Endodermal cell (in vitro differentiated cells): ENCODE results near the gene CDRT15. TPM values are rescaled to one million over a fixed set of nuclear protein-coding genes. Genes with fewer than 3 reads are reported as not detected.

ENCODE experiments used
- DNase-seq: peaks from one replicate; pipeline ENCODE4 v3.0.0-alpha.2; 2017
- H3K27ac ChIP-seq: 2 replicates; pipeline ENCODE4 v1.5.1; 2013; ENCODE audit warnings: mild to moderate bottlenecking, low read depth, low read length, moderate library complexity
- H3K27me3 ChIP-seq: 2 replicates; pipeline ENCODE4 v1.6.1; 2013; ENCODE audit warnings: mild to moderate bottlenecking, low read length, moderate library complexity; ENCODE audit not compliant: insufficient read depth, control insufficient read depth, poor library complexity, severe bottlenecking
- H3K36me3 ChIP-seq: 2 replicates; pipeline ENCODE4 v1.7.0; 2013; ENCODE audit warnings: mild to moderate bottlenecking, low read length, moderate library complexity; ENCODE audit not compliant: control insufficient read depth, insufficient read depth
- H3K4me1 ChIP-seq: one replicate; pipeline ENCODE4 v1.7.0; 2013; ENCODE audit warnings: low read length; ENCODE audit not compliant: control insufficient read depth, insufficient read depth
- H3K4me3 ChIP-seq: 2 replicates; pipeline ENCODE4 v1.5.1; 2013; ENCODE audit warnings: mild to moderate bottlenecking, low read length, moderate library complexity
- H3K9ac ChIP-seq: 2 replicates; pipeline ENCODE4 v1.6.1; 2013; ENCODE audit warnings: mild to moderate bottlenecking, low read length, moderate library complexity; ENCODE audit not compliant: poor library complexity, severe bottlenecking; ENCODE audit errors: extremely low read depth
- H3K9me3 ChIP-seq: 2 replicates; pipeline ENCODE4 v1.6.1; 2013; ENCODE audit warnings: mild to moderate bottlenecking, low read length, moderate library complexity; ENCODE audit not compliant: control insufficient read depth
- H3K27ac Mint-ChIP-seq: 2 replicates; pipeline ENCODE4 v1.8.0; 2020; ENCODE audit warnings: mixed read lengths
- H3K27me3 Mint-ChIP-seq: 2 replicates; pipeline ENCODE4 v1.8.0; 2021; ENCODE audit warnings: mild to moderate bottlenecking, mixed read lengths; ENCODE audit not compliant: insufficient read depth
- H3K36me3 Mint-ChIP-seq: 2 replicates; pipeline ENCODE4 v1.8.0; 2020; ENCODE audit warnings: low read depth, mixed read lengths
- H3K4me1 Mint-ChIP-seq: 2 replicates; pipeline ENCODE4 v1.8.0; 2020; ENCODE audit warnings: mixed read lengths
- H3K4me3 Mint-ChIP-seq: 2 replicates; pipeline ENCODE4 v1.8.0; 2020; ENCODE audit warnings: mild to moderate bottlenecking, moderate library complexity, mixed read lengths
- H3K9me3 Mint-ChIP-seq: 2 replicates; pipeline ENCODE4 v1.8.0; 2020; ENCODE audit warnings: mild to moderate bottlenecking, mixed read lengths
- CTCF ChIP-seq: fragments of 200-600 bp; sonication (generic); conservative IDR thresholded peaks from 2 replicates; pipeline ENCODE4 v1.5.0; 2021; ENCODE audit warnings: antibody characterized with exemption, mild to moderate bottlenecking
- WGBS, 2 experiments: methylation state at CpG; one replicate each; pipeline versions ENCODE4 v1.1.5 to v1.1.7; 2013; ENCODE audit warnings: missing lambda C conversion rate in 2 of 2, mixed read lengths in 1 of 2; ENCODE audit not compliant: insufficient coverage in 1 of 2, insufficient read length in 1 of 2; 5-methylcytosine and 5-hydroxymethylcytosine counted together
- total RNA-seq, 2 donors: library from RNA; stranded (reverse); fragmentation: NEBNext Ultra II Directional in 1 of 2; extraction: Animal tissue kit (Norgen Biotek cat#: 25700) in 1 of 2; gene quantifications; 2 replicates in 1 of 2; 3 replicates in 1 of 2; pipeline ENCODE4 v1.2.1, GENCODE V29; 2021

Gene CDRT15
- total RNA-seq, 2 donors from 2014 or later = not detected

- DNase-seq = no peak
- WGBS, 2 experiments = 86% methylated on average over 3 of the region's 3 CpGs
Observed at GRCh38 chr17:14203388-14203787, 33.3 kb downstream of the CDRT15 start.

DNA sequence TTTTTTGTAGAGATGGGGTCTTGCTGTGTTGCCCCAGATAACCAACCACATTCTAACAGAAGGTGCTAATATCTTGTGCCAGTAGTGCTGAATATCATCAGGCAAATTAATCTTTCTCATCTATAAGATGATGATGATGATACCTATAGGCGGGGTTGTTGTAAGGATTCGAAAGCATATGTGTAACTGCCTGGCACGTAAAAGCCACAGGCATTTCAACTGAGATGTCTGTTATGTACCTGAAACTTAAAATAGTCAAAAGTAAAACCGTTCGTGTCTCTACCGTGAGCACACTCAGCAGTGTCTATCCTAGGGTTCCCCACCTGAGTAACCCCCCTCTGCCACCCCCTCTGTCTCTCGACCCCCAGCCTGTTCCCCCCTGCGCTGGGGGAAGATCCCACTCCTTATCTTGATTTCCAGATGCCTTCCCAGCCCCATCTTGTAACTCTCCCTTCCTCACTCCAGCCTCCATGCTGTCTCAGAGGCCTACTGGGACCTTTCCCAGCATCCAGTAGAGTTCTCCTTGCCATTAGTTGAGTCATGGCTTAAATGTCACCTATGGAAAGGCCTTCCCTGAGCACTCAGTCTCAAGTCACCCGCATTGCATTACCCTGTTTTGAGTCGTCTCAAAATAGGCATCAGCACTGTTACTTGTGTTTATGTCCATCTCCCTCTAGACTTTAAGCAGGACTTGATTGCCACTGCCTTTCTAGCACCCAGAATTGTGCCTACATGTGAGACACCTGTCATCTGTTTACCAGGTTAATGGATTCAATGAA is 34.1 kb downstream of the CDRT15 start:
- no peak overlapping the region for H3K4me3 ChIP-seq
- no peak for DNase-seq
- Mint-ChIP-seq H3K27ac (no peak overlapping the region), H3K4me1 (peaks cover 14% of the 10 kb centered on the region), H3K9me3 (no peaks in the 10 kb centered on the region), H3K27me3 (no peaks in the 10 kb centered on the region), H3K4me3 (no peak overlapping the region), H3K36me3 (peaks cover 7% of the 10 kb centered on the region)
- H3K27ac ChIP-seq = no peak overlapping the region
- peaks cover 12% of the 10 kb centered on the region for H3K36me3 ChIP-seq
- no peaks in the 10 kb centered on the region for H3K9me3 ChIP-seq
- TF ChIP-seq CTCF = no peak
- 90 to 98% methylated on average over 5 to 10 of the region's 10 CpGs for WGBS, 2 experiments
- H3K4me1 ChIP-seq = no peaks in the 10 kb centered on the region
- no peaks in the 10 kb centered on the region for H3K27me3 ChIP-seq
- H3K9ac ChIP-seq = no peak overlapping the region

More at GRCh38 chr17:14203388-14203787, 33.3 kb downstream of the CDRT15 start:
- no peaks in the 10 kb centered on the region for H3K9me3 Mint-ChIP-seq
- Histone ChIP-seq H3K27me3 (no peaks in the 10 kb centered on the region), H3K27ac (no peak overlapping the region), H3K4me1 (no peaks in the 10 kb centered on the region), H3K9ac (no peak overlapping the region), H3K9me3 (no peaks in the 10 kb centered on the region), H3K4me3 (no peak overlapping the region), H3K36me3 (peaks cover 10% of the 10 kb centered on the region)
- TF ChIP-seq CTCF = peak; percentile 70
- H3K27ac Mint-ChIP-seq = no peak overlapping the region
- no peaks in the 10 kb centered on the region for H3K27me3 Mint-ChIP-seq
- peaks cover 6% of the 10 kb centered on the region for H3K4me1 Mint-ChIP-seq
- H3K4me3 Mint-ChIP-seq = no peak overlapping the region
- peaks cover 8% of the 10 kb centered on the region for H3K36me3 Mint-ChIP-seq

GRCh38 chr17:14201988-14202380 is 34.7 kb downstream of the CDRT15 start:
- Histone ChIP-seq H3K36me3 (peaks cover 9% of the 10 kb centered on the region), H3K9ac (no peak overlapping the region), H3K27me3 (no peaks in the 10 kb centered on the region), H3K4me3 (no peak overlapping the region), H3K27ac (no peak overlapping the region), H3K9me3 (no peaks in the 10 kb centered on the region), H3K4me1 (no peaks in the 10 kb centered on the region)
- peaks cover 3% of the 10 kb centered on the region for H3K36me3 Mint-ChIP-seq
- no peak overlapping the region for H3K27ac Mint-ChIP-seq
- no peaks in the 10 kb centered on the region for H3K27me3 Mint-ChIP-seq
- DNase-seq = no peak
- TF ChIP-seq CTCF = no peak
- WGBS, 2 experiments = 90 to 99% methylated on average over 2 to 4 of the region's 4 CpGs
- H3K4me1 Mint-ChIP-seq = peaks cover 15% of the 10 kb centered on the region
- H3K9me3 Mint-ChIP-seq = no peaks in the 10 kb centered on the region
- no peak overlapping the region for H3K4me3 Mint-ChIP-seq
